Measurements from ENCODE around the gene SNX3.
"Not testable (repeated sequence)": the region's sequence is repeated elsewhere in the genome, so short reads cannot be mapped to it uniquely, and the experiment has no call there.

Gene SNX3

GRCh38 chr6:108285381-108285780 lies 24.5 kb upstream of the SNX3 start:
- TF ChIP-seq CTCF (IDR thresholded peaks at IDR 0.05; ENCODE audit: borderline replicate concordance, insufficient read depth, low read depth, low read length): no peak
- H3K4me3 ChIP-seq (ENCODE audit: low read depth, low read length): no peak overlapping the region

- no peak for TF ChIP-seq CTCF (IDR thresholded peaks at IDR 0.05; ENCODE audit: borderline replicate concordance, insufficient read depth, low read depth, low read length)
- no peak overlapping the region for H3K4me3 ChIP-seq (ENCODE audit: low read depth, low read length)
Measured at GRCh38 chr6:108277831-108278230, 17.0 kb upstream of the SNX3 start.

- no peak for TF ChIP-seq CTCF (IDR thresholded peaks at IDR 0.05; ENCODE audit: borderline replicate concordance, insufficient read depth, low read depth, low read length)
- no peak overlapping the region for H3K4me3 ChIP-seq (ENCODE audit: low read depth, low read length)
Measured at GRCh38 chr6:108277295-108277694, 16.5 kb upstream of the SNX3 start.

- TF ChIP-seq CTCF (IDR thresholded peaks at IDR 0.05; ENCODE audit: borderline replicate concordance, insufficient read depth, low read depth, low read length): no peak
- H3K4me3 ChIP-seq (ENCODE audit: low read depth, low read length): no peak overlapping the region
Measured at GRCh38 chr6:108275976-108276375, 15.1 kb upstream of the SNX3 start.

- TF ChIP-seq CTCF (IDR thresholded peaks at IDR 0.05; ENCODE audit: borderline replicate concordance, insufficient read depth, low read depth, low read length): no peak
Measured at GRCh38 chr6:108274546-108274945, 13.7 kb upstream of the SNX3 start.

GRCh38 chr6:108269955-108270354 lies 9.1 kb upstream of the SNX3 start:
- not testable (repeated sequence) for H3K4me3 ChIP-seq (ENCODE audit: low read depth, low read length)

More at GRCh38 chr6:108274546-108274945, 13.7 kb upstream of the SNX3 start:
- no peak overlapping the region for H3K4me3 ChIP-seq (ENCODE audit: low read depth, low read length)

GRCh38 chr6:108268845-108269244 lies 8.0 kb upstream of the SNX3 start:
- TF ChIP-seq CTCF (IDR thresholded peaks at IDR 0.05; ENCODE audit: borderline replicate concordance, insufficient read depth, low read depth, low read length): no peak
- no peak overlapping the region for H3K4me3 ChIP-seq (ENCODE audit: low read depth, low read length)

GRCh38 chr6:108263371-108263770 lies 2.5 kb upstream of the SNX3 start:
- no peak overlapping the region for H3K4me3 ChIP-seq (ENCODE audit: low read depth, low read length)
- no peak for TF ChIP-seq CTCF (IDR thresholded peaks at IDR 0.05; ENCODE audit: borderline replicate concordance, insufficient read depth, low read depth, low read length)

Data from GM12875 (cell line).